Suppressor macrophage treated with lipopolysaccharide for 1 hour (primary cell): ENCODE results near the gene SLC66A3.

Experiments
- DNase-seq, 3 donors: peaks; one replicate each; pipeline ENCODE4 v3.0.0-alpha.2; 2020 to 2022

The SLC66A3 gene

DNA sequence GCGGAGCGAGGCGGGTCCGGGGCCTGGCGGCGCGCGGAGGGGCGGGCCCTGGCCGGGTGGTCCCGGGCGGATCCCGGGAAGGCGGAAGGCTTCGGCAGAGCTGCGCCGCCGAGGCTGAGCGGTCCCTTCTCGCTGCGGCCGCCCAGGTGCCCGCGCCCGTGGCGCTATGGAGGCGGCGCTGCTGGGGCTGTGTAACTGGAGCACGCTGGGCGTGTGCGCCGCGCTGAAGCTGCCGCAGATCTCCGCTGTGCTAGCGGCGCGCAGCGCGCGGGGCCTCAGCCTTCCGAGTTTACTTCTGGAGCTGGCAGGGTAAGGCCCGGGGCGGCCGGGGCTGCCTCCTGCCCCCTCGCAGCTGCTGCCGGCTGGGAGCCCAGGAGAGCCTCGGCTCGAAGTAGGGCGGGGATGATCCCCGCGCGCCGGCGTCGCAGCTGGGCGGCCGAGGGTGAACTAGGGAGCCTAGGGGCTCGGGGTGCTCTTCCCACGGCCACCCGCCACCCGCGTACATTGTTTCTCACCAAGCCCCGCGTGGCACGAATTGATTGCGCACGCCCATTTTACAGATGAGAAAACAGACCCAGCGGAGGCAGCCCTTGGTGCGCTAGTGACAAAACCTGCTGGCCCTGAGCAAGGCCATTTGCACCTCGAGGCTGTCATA lies at the start of gene SLC66A3:
TSS of gene SLC66A3 (plus strand) at position 87 of the 655 bp plus-strand sequence. CDS start at position 167, 80 bp downstream.
- DNase-seq, result peak in 1 of 3 donors; percentile 22

DNA sequence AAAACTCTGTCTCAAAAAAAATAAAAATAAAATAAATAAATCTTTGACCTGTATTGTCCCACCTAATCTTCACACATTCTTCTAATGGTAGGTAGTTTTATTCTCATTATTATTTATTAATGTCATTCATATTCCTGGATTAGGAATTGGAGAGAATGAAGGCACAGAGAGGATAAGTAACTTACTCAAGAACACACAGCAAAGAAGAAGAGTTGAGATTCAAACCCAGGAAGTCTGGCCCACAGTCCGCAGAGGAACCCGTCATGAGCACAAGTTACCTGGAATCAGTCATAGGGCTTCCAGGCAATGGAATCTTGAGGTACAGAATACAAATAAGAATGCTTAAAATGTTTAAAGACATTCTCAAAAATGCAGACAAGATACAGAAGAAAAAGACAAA lies 46.3 kb upstream of the SLC66A3 start:
- no peak for DNase-seq

DNA sequence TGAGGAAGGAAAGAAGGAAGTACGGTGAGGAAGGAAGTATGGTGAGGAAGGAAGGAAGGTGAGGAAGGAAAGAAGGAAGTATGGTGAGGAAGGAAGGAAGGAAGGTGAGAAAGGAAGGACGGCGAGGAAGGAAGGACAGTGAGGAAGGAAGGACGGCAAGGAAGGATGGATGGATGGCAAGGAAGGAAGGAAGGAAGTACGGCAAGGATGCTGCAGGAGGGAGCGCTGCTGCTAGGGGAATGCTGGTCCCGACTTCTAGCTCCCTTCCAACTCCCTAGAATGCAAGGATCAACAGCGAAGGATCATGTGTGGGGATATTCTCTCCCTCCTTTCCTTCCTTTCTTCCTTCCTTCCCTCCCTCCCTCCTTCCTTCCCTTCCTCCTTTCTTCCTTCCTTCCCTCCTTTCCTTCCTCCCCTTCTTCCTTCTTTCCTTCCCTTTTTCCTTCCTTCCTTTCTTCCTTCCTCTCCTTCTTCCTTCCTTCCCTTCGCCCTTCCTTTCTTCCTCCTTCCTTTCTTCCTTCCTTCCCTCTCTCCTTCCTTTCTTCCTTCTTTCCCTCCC lies 42.3 kb upstream of the SLC66A3 start:
- DNase-seq, result no peak

GRCh38 chr2:11117776-11118175 lies 37.5 kb upstream of the SLC66A3 start:
- DNase-seq, result no peak

- no peak for DNase-seq
These were observed 36.5 kb upstream of the SLC66A3 start for GRCh38 chr2:11118761-11119160.

DNA sequence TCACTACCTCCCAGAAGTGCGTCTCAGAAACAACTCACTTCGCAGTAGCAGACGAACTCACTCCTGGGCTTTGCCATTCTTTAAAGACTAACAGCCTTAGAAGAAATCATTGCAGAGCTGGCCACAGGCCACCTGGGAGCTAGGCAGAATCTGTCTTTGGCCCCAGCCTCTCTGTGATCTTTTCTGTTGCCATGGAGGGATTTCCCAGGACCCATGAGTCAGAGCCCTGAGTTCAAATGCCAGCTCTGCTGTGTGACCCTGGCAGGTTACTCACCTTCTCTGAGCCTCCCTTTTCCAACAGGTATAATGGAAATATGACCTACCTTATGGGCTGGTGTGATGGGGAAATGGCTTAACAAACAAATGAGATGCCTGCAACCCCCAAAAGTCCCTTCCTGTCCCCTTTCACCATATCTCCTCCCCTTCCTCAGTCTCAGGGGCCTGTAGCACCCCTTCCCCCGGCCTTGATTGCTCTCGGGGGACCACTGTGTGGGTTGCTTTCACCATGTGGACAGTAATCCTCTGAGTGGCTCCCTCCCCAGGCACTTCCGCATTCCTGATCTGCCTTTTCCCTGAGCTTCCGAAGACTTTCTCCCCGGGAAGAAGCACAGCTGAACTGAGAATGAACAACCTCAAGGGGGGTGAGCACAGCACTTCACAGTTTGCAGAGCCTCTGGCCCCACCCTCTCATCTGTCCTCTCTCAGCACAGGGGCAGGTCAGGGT lies 34.0 kb upstream of the SLC66A3 start:
- DNase-seq, result peak in 2 of 3 donors; percentile 10 to 13

GRCh38 chr2:11121823-11122155 lies 33.5 kb upstream of the SLC66A3 start:
- DNase-seq, result no peak

DNA sequence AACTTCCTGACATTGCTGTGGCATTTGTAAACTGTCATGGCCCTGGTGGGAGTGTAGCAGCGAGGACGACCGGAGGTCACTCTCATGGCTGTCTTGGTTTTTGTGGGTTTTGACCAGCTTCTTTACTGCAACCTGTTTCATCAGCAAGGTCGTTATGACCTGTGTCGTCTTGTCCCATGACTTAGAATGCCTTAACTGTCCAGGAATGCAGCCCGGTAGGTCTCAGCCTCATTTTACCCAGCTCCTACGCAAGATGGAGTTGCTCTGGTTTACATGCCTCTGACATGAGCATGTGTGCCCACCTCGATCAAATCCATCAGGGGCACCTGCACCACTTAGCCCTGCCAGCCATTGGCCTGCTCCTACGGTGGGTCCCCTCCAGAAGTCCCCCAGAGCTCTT lies 32.9 kb upstream of the SLC66A3 start:
- DNase-seq, result no peak

DNA sequence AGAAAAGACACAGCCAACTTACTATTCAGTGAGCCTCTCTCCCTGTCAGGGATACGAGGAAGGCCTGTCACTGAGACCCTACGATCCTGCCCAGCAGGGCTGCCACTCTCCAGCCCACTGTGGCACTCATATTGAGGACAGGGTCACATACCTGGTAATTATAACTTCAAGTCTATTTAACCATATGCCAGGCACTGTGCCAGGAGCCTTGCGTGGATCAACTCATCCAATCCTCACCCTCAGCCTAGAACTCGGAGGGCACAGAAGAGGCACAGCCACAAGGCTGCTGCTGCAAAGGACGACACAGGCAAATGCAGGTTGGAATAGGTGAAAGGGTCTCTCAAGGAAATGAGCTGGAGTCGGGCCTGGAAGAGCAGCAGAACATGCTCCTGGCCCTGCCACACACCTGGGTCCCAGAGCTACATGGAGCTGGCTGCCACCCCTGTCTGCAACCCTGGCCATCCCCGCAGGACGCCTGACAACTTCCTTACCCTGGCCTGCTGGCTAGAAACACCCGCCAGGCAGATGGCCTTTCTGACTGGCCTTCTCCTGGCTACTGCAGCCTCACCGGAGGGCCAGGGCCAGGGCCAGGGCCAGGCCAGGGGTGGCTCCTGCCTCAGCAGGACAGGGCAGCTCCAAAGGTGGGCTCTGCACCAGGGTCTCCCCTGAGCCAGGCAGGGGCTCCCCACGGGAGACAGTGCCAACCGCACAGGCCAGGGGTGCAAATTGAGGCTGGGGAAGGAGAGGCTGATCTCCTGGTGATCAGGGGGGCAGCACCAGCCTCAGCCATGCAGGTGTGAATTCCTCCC lies 32.1 kb upstream of the SLC66A3 start:
- DNase-seq, result no peak

DNA sequence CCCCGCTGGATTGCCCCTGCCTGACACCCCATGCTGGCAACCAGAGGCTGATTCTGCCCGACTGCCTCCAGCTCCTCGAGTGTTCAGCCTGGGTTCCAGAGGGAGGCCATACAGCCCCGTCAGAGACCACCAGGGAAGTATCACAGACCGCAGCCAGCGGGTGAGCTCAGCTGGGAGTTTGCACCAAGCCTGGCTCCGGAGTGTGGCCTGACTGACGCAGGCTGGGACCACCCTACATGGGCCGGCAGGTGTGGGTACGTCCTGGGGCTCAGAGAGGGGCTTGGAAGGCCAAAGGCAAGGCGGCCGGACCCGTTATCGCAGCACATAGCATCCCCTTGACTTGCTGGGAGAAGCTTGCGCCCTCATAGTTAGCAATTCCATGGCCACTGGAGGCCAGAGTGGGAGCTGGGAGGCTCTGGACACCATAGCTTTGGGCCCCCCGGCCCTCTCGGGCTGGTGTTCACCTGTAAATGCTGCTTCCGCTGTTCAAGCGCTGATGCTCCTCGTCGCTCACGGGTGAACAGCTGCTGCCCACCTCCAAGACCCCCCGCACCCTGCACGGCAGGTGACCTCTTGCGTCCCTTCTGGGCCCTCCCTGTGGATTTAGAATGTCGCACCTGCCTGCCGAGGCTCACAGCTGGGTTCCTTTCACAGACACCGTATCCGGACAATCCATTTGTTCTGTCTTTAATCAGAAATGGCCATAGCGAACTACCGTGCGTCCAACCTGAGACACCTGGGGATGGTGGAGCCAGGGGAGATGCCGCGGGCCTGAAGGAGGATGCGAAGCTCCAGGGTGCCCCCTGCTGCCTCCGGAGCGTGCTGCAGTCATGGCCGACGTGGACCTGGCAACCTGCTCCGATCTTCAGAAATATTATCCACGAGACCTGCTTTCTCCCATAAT lies 31.2 kb upstream of the SLC66A3 start:
- peak; percentile 57 to 78 (median 72) for DNase-seq

DNA sequence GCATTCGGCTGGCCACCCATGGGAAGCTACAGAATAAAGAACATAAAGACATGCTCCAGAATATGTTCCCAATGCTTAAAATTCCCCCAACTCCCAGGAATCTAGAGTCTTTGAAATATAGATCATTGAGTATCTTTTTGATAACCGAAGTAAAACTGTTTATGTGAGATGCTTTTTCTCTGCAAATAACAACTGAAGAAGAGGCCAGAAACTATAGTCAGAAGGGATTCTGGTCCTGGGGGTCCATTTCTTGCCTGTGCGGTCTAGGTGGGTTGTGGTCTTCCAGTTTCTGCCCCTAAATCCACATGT lies 30.6 kb upstream of the SLC66A3 start:
- DNase-seq, result no peak

- no peak for DNase-seq
These were observed 27.5 kb upstream of the SLC66A3 start for GRCh38 chr2:11127761-11128160.

GRCh38 chr2:11128243-11128951 lies 26.9 kb upstream of the SLC66A3 start:
- DNase-seq, result no peak

GRCh38 chr2:11129598-11130449 lies 25.4 kb upstream of the SLC66A3 start:
- peak in 2 of 3 donors; percentile 12 to 36 for DNase-seq

DNA sequence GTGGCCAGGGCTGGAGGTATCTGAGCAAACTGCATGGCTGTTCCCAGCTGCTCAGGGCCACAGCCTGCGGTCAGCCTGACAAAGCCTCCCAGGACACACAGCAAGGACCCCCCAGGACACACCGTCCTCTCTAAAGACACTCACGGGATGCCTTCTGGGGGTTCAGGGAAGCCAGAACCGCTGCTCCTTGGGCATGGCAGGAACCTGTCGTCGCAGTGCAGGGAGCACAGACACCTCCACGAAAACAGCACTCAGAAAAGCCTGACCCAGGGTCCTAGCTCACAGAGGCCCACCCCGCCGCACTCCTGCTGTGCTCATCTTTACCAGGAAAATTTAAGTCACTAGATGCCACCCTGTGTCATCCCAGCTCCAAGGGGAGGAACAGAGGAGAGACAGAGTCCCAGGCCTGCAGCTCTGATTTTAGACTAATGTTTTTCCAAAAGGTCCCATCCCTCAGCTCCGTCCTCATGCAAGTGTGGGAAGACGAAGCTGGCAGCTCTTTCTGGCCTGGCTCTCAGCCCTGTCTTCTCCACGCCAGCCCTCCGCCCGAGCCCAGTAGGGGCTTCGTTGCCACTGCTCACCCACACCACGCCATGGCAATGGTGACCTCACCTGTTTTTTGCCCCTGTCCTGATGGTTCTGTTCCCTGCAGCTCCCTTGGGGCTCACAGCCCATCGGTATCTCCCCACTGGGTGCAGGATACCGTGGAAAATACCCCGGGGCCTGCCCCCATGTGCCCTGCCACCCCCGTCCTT lies 23.9 kb upstream of the SLC66A3 start:
- no peak for DNase-seq

DNA sequence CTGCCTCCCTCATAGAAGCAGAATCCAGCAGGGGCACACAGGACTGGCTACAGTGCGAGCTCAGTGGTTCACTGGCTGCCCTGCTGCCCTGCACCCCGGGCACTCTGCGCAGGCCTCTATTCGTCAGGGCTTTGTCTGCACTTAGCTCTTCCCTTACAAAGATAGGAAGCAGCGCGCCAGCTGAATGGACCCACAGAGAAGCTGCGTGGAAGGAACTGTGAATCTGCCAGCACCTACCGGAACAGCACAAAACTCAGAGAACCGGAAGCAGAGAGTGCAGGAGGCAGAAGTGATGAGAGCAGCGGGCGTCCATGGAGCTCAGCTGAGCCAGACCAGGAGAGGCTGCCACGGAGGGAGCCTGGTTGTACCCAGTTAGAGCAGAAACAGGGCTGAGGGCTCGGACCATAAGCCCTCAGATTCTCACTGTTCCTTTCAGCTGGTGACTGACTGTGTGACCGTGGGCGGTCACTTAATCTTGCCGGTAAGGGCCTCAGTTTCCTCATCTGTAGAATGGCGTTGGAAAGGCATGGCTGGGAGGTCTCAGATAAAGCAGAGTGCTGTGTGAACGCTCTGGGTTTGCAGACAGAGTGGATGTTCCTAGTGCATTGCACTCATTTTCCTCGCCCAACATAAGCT lies 23.1 kb upstream of the SLC66A3 start:
- no peak for DNase-seq

GRCh38 chr2:11133238-11133935 lies 21.9 kb upstream of the SLC66A3 start:
- no peak for DNase-seq

DNA sequence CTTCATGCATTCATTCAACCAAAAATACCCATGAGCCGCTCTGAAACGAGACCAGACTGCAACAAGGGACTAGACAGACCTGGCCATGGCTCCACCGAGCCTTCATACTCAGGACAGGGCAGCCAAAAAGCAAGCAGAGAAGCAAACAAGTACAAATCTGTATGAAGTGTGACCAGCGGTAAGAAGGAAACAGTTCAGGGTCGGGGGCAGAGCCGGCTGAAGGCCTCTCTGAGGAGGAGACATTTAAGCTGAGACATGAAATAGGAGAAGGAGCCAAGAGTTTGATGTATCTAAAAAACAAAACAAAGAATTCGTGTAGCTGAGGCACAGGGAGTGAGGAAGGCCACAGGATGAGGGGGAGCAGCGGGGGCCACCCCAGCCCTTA lies 21.3 kb upstream of the SLC66A3 start:
- DNase-seq, result no peak

- DNase-seq, result no peak
These were observed 20.9 kb upstream of the SLC66A3 start for GRCh38 chr2:11134349-11134748.
